HepG2 (cell line): ENCODE data around the gene EOMES. TPM values are rescaled to one million over a fixed set of nuclear protein-coding genes. Genes with fewer than 3 reads are reported as not detected.

ENCODE experiments used
- ATAC-seq: fragments of 200-7000 bp; cut with Tn5 transposase; 3 replicates; pipeline ENCODE4 v1.9.1; 2020; ENCODE audit warnings: mild to moderate bottlenecking, moderate library complexity
- BruUV-seq: library from RNA; stranded (reverse); fragments of 400-500 nt; replicated peaks from 2 replicates; lab custom pipeline; 2021; lab: Mats Ljungman, UMichigan
- CTCF ChIA-PET: fragments of 300-600 bp; formaldehyde crosslinking; extraction: SDS; loops from one replicate; lab custom pipeline; 2021; ENCODE audit warnings: low total read pairs, inconsistent platforms, low intra/inter-chr PET ratio; lab: Yijun Ruan, JAX
- POLR2A ChIA-PET: fragments of 350-600 bp; sonication (Branson Sonifier 250); formaldehyde crosslinking; loops from one replicate; lab custom pipeline; 2020; ENCODE audit warnings: antibody characterized with exemption, inconsistent platforms; lab: Yijun Ruan, JAX
- DNase-seq: peaks from one replicate; pipeline ENCODE4 v3.0.0-alpha.2; 2015; ENCODE audit warnings: low spot score
- FAIRE-seq: peaks from 3 replicates; lab custom pipeline; 2011; peaks lifted over from hg19 to GRCh38; lab: Jason Lieb, UNC
- H2AFZ ChIP-seq: one replicate; pipeline ENCODE4 v1.6.1; 2011; ENCODE audit warnings: low read length, inconsistent platforms
- H3K27ac ChIP-seq: fragments of 300-600 bp; 3 replicates; pipeline ENCODE4 v1.8.0; 2011; ENCODE audit warnings: mixed run types, mild to moderate bottlenecking, mixed read lengths, low read length, inconsistent platforms; ENCODE audit not compliant: insufficient read depth; ENCODE audit errors: extremely low read length
- H3K27me3 ChIP-seq, 2 experiments: fragments of 200-600 bp in 1 of 2; 2 replicates in 1 of 2; 3 replicates in 1 of 2; pipeline versions ENCODE4 v1.6.0 to v1.8.0; 2011; ENCODE audit warnings: low read length in 2 of 2, mild to moderate bottlenecking in 2 of 2, moderate library complexity in 2 of 2, inconsistent platforms in 1 of 2; ENCODE audit not compliant: insufficient read depth in 2 of 2, control insufficient read depth in 1 of 2
- H3K36me3 ChIP-seq, 2 experiments: fragments of 200-600 bp in 1 of 2; replicated peaks in 1 of 2; 2 replicates in 1 of 2; 3 replicates in 1 of 2; pipeline versions ENCODE4 v1.5.1 to v1.8.0; 2011; ENCODE audit warnings: low read length in 2 of 2, inconsistent platforms in 1 of 2; ENCODE audit not compliant: insufficient read depth in 2 of 2, control insufficient read depth in 1 of 2
- H3K4me1 ChIP-seq: 2 replicates; pipeline ENCODE4 v1.5.1; 2012; ENCODE audit warnings: low read length, inconsistent platforms; ENCODE audit not compliant: insufficient read depth
- H3K4me2 ChIP-seq: 2 replicates; pipeline ENCODE4 v1.6.0; 2011; ENCODE audit warnings: low read depth, low read length, inconsistent platforms
- H3K4me3 ChIP-seq, 3 experiments: fragments of 200-600 bp in 1 of 3; sonication (generic), shearing (Covaris generic) in 1 of 3; replicated peaks in 1 of 3; 2 replicates each; pipeline ENCODE4 v1.5.1; 2011 to 2016; ENCODE audit warnings: low read length in 3 of 3, inconsistent platforms in 2 of 3, low read depth in 2 of 3, mild to moderate bottlenecking in 2 of 3, control low read depth in 1 of 3, mixed read lengths in 1 of 3; ENCODE audit not compliant: insufficient read depth in 1 of 3
- H3K79me2 ChIP-seq: one replicate; pipeline ENCODE4 v1.6.1; 2011; ENCODE audit warnings: low read length, inconsistent platforms; ENCODE audit not compliant: insufficient read depth
- H3K9ac ChIP-seq: 2 replicates; pipeline ENCODE4 v1.6.0; 2011; ENCODE audit warnings: mild to moderate bottlenecking, low read depth, low read length, inconsistent platforms; ENCODE audit not compliant: insufficient read depth
- H3K9me3 ChIP-seq: 2 replicates; pipeline ENCODE4 v1.5.1; 2012; ENCODE audit warnings: mild to moderate bottlenecking, low read length
- H4K20me1 ChIP-seq: 2 replicates; pipeline ENCODE4 v1.6.0; 2011; ENCODE audit warnings: inconsistent platforms, mild to moderate bottlenecking, low read length, moderate library complexity; ENCODE audit not compliant: insufficient read depth
- MBD4 ChIP-seq: IDR thresholded peaks from 2 replicates; pipeline ENCODE4 v1.6.1; 2012; ENCODE audit warnings: low read length, inconsistent platforms, borderline replicate concordance
- NKX3-1 ChIP-seq: sonication (generic); formaldehyde crosslinking; IDR thresholded peaks from 2 replicates; pipeline ENCODE4 v1.5.0; 2020; ENCODE audit warnings: missing genetic modification reagents
- PLRG1 ChIP-seq: fragments of 450-650 bp; conservative IDR thresholded peaks from 2 replicates; pipeline ENCODE4 v1.6.1; 2016
- RFXAP ChIP-seq: sonication (generic); formaldehyde crosslinking; IDR thresholded peaks from 2 replicates; pipeline ENCODE4 v1.4.0; 2020; ENCODE audit warnings: missing genetic modification reagents, borderline replicate concordance
- TBX2 ChIP-seq: sonication (generic); formaldehyde crosslinking; IDR thresholded peaks from 2 replicates; pipeline ENCODE4 v1.5.0; 2020; ENCODE audit warnings: missing genetic modification reagents, mild to moderate bottlenecking, borderline replicate concordance
- ZKSCAN5 ChIP-seq: sonication (generic); formaldehyde crosslinking; IDR thresholded peaks from 2 replicates; pipeline ENCODE4 v1.5.1; 2020; ENCODE audit warnings: mild to moderate bottlenecking, missing genetic modification reagents
- ZNF207 ChIP-seq: fragments of 450-650 bp; IDR thresholded peaks from 2 replicates; pipeline ENCODE4 v1.6.1; 2016; ENCODE audit warnings: antibody characterized with exemption, borderline replicate concordance
- ZNF274 ChIP-seq: sonication (generic); formaldehyde crosslinking; IDR thresholded peaks from 2 replicates; pipeline ENCODE4 v1.5.1; 2020; ENCODE audit warnings: mild to moderate bottlenecking, missing genetic modification reagents
- ZNF563 ChIP-seq: sonication (generic); formaldehyde crosslinking; IDR thresholded peaks from 2 replicates; pipeline ENCODE4 v1.8.0; 2022; ENCODE audit warnings: mild to moderate bottlenecking, moderate library complexity, missing genetic modification reagents
- ZNF749 ChIP-seq: sonication (generic); formaldehyde crosslinking; IDR thresholded peaks from 2 replicates; pipeline ENCODE4 v1.8.0; 2022; ENCODE audit warnings: mild to moderate bottlenecking, missing genetic modification reagents, moderate library complexity, borderline replicate concordance
- WGBS: methylation state at CpG from one replicate; pipeline ENCODE4 v1.1.6; 2017; ENCODE audit warnings: low lambda C conversion rate; 5-methylcytosine and 5-hydroxymethylcytosine counted together
- in situ Hi-C: cut with HindIII; loops from 2 replicates; pipeline ENCODE4 v1.10.0; 2017; ENCODE audit warnings: low pct_unique_long_range_greater_than_20kb; ENCODE audit not compliant: extremely low pct_ligation_motif_present
- intact Hi-C: fragments of 100-400 bp; cut with micrococcal nuclease; formaldehyde crosslinking; loops from one replicate; pipeline ENCODE4 v1.10.0; 2022; ENCODE audit not compliant: unreplicated experiment
- polyA plus RNA-seq, 8 experiments: library from polyadenylated mRNA; depleted of rRNA in 3 of 8; stranded (reverse) in 7 of 8; unstranded in 1 of 8; fragments of >200 nt; fragmentation: Illumina TruSeq in 4 of 8; extraction: Trizol in 4 of 8; gene quantifications; 2 replicates each; pipeline versions ENCODE4 v1.2.1 to v1.2.3, GENCODE V29; 2011 to 2016; ENCODE audit warnings: low read depth in 4 of 8, missing spikeins in 1 of 8, mixed read lengths in 1 of 8; ENCODE audit not compliant: insufficient read depth in 1 of 8
- total RNA-seq, 5 experiments: library from RNA; depleted of rRNA; stranded (reverse); fragments of >200 nt; fragmentation: Illumina TruSeq; extraction: Trizol; gene quantifications; 2 replicates each; pipeline ENCODE4 v1.2.3, GENCODE V29; 2016; ENCODE audit warnings: low read depth in 1 of 5
- TF ChIP-seq, protein P1 (sequence below): IDR thresholded peaks from 2 replicates; pipeline ENCODE4 v1.6.1; 2012; ENCODE audit warnings: low read depth, low read length, improper control_type of control experiment
- TF ChIP-seq, protein P2 (sequence below): sonication (generic); formaldehyde crosslinking; IDR thresholded peaks from 2 replicates; pipeline ENCODE4 v1.4.0; 2020; ENCODE audit warnings: missing genetic modification reagents

Gene EOMES
- total and polyA plus RNA-seq, 2 of the 13 experiments (the other 11 are each of a cell fraction or from before 2014, with no cell fraction given) = 0.11 to 0.12 TPM

DNA sequence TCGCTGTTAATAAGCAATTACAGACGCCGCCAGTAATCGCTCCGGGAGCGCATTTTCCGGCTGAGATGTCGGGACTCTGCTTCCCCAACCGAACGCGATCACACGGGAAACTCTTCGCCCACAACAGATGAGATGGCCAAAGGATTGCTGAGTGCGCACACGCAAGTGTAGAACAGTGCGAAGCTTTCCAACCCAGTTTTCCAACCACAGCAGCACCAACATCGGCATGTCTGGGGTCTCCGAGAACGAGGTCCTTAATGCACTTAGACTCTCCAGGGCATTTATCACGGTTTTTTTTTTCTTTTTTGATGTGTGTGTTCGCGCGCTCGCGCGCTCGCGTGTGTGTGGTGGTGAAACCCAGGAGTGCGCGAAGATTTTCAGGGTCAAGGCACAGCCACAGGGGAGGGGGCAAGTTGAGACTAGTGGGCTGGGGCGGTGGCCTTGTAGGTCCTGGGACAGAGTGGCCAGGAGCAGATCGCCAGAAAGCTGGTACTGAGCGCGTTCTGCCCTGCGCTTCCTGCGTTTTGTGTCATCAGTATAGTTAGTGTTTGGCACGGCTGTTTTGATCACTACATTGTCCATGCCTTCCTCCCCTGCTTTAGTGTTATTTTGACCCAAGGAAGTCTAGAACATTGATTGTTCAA is 1.8 kb upstream of the EOMES start:
- TF ChIP-seq PLRG1 (no peak), ZNF207 (no peak), RFXAP (CRISPR knock-in tag) (no peak), ZNF749 (CRISPR knock-in tag) (no peak), ZKSCAN5 (CRISPR knock-in tag) (no peak), TBX2 (no peak)
- TF ChIP-seq, protein P1, sequence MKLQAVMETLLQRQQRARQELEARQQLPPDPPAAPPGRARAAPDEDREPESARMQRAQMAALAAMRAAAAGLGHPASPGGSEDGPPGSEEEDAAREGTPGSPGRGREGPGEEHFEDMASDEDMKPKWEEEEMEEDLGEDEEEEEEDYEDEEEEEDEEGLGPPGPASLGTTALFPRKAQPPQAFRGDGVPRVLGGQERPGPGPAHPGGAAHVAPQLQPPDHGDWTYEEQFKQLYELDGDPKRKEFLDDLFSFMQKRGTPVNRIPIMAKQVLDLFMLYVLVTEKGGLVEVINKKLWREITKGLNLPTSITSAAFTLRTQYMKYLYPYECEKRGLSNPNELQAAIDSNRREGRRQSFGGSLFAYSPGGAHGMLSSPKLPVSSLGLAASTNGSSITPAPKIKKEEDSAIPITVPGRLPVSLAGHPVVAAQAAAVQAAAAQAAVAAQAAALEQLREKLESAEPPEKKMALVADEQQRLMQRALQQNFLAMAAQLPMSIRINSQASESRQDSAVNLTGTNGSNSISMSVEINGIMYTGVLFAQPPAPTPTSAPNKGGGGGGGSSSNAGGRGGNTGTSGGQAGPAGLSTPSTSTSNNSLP = no peak
- TF ChIP-seq, all 625 proteins: peak for 0
- Histone ChIP-seq H3K9ac (no peak overlapping the region), H3K27ac (no peak overlapping the region), H3K27me3 (peaks cover 9 to 73% of the 10 kb centered on the region in 2 experiments), H3K36me3 (no peaks in the 10 kb centered on the region), H3K79me2 (no peaks in the 10 kb centered on the region), H4K20me1 (no peaks in the 10 kb centered on the region), H2AFZ (no peak overlapping the region), H3K4me1 (peaks cover 48% of the 10 kb centered on the region), H3K4me3 (no peak overlapping the region), H3K4me2 (no peak overlapping the region), H3K9me3 (no peaks in the 10 kb centered on the region)
- in situ Hi-C loops (no loop called here), intact Hi-C loops (no loop called here)
- no TSS peak for BruUV-seq
- ChIA-PET CTCF (no interaction called here), POLR2A (no interaction called here)
- ATAC-seq = no peak
- DNase-seq = no peak
- FAIRE-seq = no peak
- 70% methylated on average over 37 of the region's 37 CpGs for WGBS

DNA sequence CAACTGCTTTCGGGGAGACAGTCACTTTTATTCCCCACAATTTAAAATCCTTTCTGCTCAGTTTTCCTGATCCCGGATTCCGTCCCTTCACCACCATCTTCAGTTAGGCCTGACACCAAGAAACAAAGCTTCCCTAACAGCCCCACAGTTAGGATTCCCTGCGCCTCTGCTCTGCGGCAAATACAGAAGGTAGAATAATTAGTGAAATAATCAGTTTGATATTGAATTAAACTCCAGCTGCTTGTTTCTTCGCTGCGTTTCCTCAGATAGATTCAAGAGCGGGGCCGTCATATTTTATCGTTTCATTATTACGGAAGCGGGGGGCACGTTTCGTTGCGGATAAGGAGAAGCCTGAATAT is 1.3 kb upstream of the EOMES start:
- Histone ChIP-seq H3K4me1 (peaks cover 43% of the 10 kb centered on the region), H3K27me3 (peaks cover 4 to 72% of the 10 kb centered on the region in 2 experiments), H4K20me1 (no peaks in the 10 kb centered on the region), H3K9me3 (no peaks in the 10 kb centered on the region), H3K27ac (no peak overlapping the region), H3K9ac (no peak overlapping the region), H3K79me2 (no peaks in the 10 kb centered on the region), H3K4me2 (no peak overlapping the region), H2AFZ (no peak overlapping the region), H3K4me3 (no peak overlapping the region), H3K36me3 (no peaks in the 10 kb centered on the region)
- 73% methylated on average over 15 of the region's 15 CpGs for WGBS
- ChIA-PET POLR2A (no interaction called here), CTCF (no interaction called here)
- no TSS peak for BruUV-seq
- ATAC-seq (no peak), DNase-seq (no peak), FAIRE-seq (no peak)
- intact Hi-C loops = no loop called here
- in situ Hi-C loops = no loop called here
- TF ChIP-seq ZNF563 (no peak), MBD4 (no peak), NKX3-1 (CRISPR knock-in tag) (no peak), ZNF274 (CRISPR knock-in tag) (no peak)
- TF ChIP-seq, protein P2, sequence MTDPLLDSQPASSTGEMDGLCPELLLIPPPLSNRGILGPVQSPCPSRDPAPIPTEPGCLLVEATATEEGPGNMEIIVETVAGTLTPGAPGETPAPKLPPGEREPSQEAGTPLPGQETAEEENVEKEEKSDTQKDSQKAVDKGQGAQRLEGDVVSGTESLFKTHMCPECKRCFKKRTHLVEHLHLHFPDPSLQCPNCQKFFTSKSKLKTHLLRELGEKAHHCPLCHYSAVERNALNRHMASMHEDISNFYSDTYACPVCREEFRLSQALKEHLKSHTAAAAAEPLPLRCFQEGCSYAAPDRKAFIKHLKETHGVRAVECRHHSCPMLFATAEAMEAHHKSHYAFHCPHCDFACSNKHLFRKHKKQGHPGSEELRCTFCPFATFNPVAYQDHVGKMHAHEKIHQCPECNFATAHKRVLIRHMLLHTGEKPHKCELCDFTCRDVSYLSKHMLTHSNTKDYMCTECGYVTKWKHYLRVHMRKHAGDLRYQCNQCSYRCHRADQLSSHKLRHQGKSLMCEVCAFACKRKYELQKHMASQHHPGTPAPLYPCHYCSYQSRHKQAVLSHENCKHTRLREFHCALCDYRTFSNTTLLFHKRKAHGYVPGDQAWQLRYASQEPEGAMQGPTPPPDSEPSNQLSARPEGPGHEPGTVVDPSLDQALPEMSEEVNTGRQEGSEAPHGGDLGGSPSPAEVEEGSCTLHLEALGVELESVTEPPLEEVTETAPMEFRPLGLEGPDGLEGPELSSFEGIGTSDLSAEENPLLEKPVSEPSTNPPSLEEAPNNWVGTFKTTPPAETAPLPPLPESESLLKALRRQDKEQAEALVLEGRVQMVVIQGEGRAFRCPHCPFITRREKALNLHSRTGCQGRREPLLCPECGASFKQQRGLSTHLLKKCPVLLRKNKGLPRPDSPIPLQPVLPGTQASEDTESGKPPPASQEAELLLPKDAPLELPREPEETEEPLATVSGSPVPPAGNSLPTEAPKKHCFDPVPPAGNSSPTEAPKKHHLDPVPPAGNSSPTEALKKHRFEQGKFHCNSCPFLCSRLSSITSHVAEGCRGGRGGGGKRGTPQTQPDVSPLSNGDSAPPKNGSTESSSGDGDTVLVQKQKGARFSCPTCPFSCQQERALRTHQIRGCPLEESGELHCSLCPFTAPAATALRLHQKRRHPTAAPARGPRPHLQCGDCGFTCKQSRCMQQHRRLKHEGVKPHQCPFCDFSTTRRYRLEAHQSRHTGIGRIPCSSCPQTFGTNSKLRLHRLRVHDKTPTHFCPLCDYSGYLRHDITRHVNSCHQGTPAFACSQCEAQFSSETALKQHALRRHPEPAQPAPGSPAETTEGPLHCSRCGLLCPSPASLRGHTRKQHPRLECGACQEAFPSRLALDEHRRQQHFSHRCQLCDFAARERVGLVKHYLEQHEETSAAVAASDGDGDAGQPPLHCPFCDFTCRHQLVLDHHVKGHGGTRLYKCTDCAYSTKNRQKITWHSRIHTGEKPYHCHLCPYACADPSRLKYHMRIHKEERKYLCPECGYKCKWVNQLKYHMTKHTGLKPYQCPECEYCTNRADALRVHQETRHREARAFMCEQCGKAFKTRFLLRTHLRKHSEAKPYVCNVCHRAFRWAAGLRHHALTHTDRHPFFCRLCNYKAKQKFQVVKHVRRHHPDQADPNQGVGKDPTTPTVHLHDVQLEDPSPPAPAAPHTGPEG = no peak
